GM12878 (cell line): ENCODE results near the gene EFCC1. TPM values are rescaled to one million over a fixed set of nuclear protein-coding genes. Genes with fewer than 3 reads are reported as not detected.

ENCODE experiments used
- ATAC-seq: fragments of 200-7000 bp; cut with Tn5 transposase; 3 replicates; pipeline ENCODE4 v1.9.1; 2020; ENCODE audit warnings: mild to moderate bottlenecking, moderate library complexity
- BruUV-seq: library from RNA; stranded (reverse); fragments of 400-500 nt; replicated peaks from 2 replicates; lab custom pipeline; 2021; lab: Mats Ljungman, UMichigan
- CTCF ChIA-PET: fragments of 300-600 bp; sonication (Branson Sonifier 250); formaldehyde crosslinking; extraction: SDS; loops from one replicate; lab custom pipeline; 2021; ENCODE audit warnings: inconsistent platforms; lab: Yijun Ruan, JAX
- POLR2A ChIA-PET: fragments of 350-600 bp; formaldehyde crosslinking; extraction: SDS; loops from one replicate; lab custom pipeline; 2021; ENCODE audit warnings: inconsistent platforms; lab: Charles Lee
- RAD21 ChIA-PET: fragments of 300-600 bp; sonication (Branson Sonifier 250); formaldehyde crosslinking; loops from one replicate; lab custom pipeline; 2023; ENCODE audit warnings: antibody characterized with exemption; ENCODE audit not compliant: unreplicated experiment; lab: Charles Lee
- SMC1A ChIA-PET: fragments of 300-600 bp; sonication (Branson Sonifier 250); formaldehyde crosslinking; loops from one replicate; lab custom pipeline; 2023; ENCODE audit not compliant: unreplicated experiment, uncharacterized antibody; lab: Charles Lee
- DNase-seq: peaks from one replicate; pipeline ENCODE4 v3.0.0-alpha.2; 2011; ENCODE audit warnings: low read depth, low spot score
- FAIRE-seq: peaks from 3 replicates; lab custom pipeline; 2011; peaks lifted over from hg19 to GRCh38; lab: Jason Lieb, UNC
- H2AFZ ChIP-seq: 2 replicates; pipeline ENCODE4 v1.6.0; 2011; ENCODE audit warnings: low read depth, low read length, control low read depth; ENCODE audit not compliant: control insufficient read depth
- H3K27ac ChIP-seq: 2 replicates; pipeline ENCODE4 v1.5.1; 2011; ENCODE audit warnings: control low read depth; ENCODE audit not compliant: control insufficient read depth, insufficient read depth
- H3K27me3 ChIP-seq, 2 experiments: replicated peaks in 1 of 2; 2 replicates each; pipeline versions ENCODE4 v1.6.0 to v1.6.1; 2011; ENCODE audit warnings: low read length in 1 of 2; ENCODE audit not compliant: control insufficient read depth in 2 of 2, insufficient read depth in 2 of 2
- H3K36me3 ChIP-seq, 2 experiments: 2 replicates each; pipeline ENCODE4 v1.5.1; 2011; ENCODE audit warnings: low read length in 1 of 2; ENCODE audit not compliant: control insufficient read depth in 2 of 2, insufficient read depth in 2 of 2
- H3K4me1 ChIP-seq: 2 replicates; pipeline ENCODE4 v1.6.1; 2011; ENCODE audit warnings: mild to moderate bottlenecking, low read length, moderate library complexity, mixed read lengths; ENCODE audit not compliant: control insufficient read depth, insufficient read depth
- H3K4me2 ChIP-seq: 2 replicates; pipeline ENCODE4 v1.6.0; 2011; ENCODE audit warnings: control low read depth; ENCODE audit not compliant: control insufficient read depth, insufficient read depth
- H3K4me3 ChIP-seq: fragments of 200-600 bp; sonication (generic); 2 replicates; pipeline ENCODE4 v1.5.1; 2016
- H3K79me2 ChIP-seq: 2 replicates; pipeline ENCODE4 v1.6.0; 2011; ENCODE audit warnings: low read length; ENCODE audit not compliant: control insufficient read depth, insufficient read depth
- H3K9ac ChIP-seq: 2 replicates; pipeline ENCODE4 v1.8.0; 2011; ENCODE audit warnings: low read length, control low read depth, mixed read lengths; ENCODE audit not compliant: control insufficient read depth, insufficient read depth
- H3K9me3 ChIP-seq: replicated peaks from 3 replicates; pipeline ENCODE4 v1.5.1; 2011; ENCODE audit warnings: mild to moderate bottlenecking, low read length; ENCODE audit not compliant: control insufficient read depth, insufficient read depth
- H4K20me1 ChIP-seq: 2 replicates; pipeline ENCODE4 v1.6.0; 2011; ENCODE audit not compliant: control insufficient read depth, insufficient read depth
- NR2F1 ChIP-seq: fragments of 450-650 bp; conservative IDR thresholded peaks from 2 replicates; pipeline ENCODE4 v1.6.1; 2017; ENCODE audit warnings: mild to moderate bottlenecking
- TBL1XR1 ChIP-seq: IDR thresholded peaks from 2 replicates; pipeline ENCODE4 v1.6.1; 2012; ENCODE audit warnings: low read depth, low read length, improper control_type of control experiment
- ZNF24 ChIP-seq: fragments of 450-650 bp; IDR thresholded peaks from 2 replicates; pipeline ENCODE4 v1.6.1; 2017; ENCODE audit warnings: antibody characterized with exemption, mild to moderate bottlenecking
- WGBS: methylation state at CpG from one replicate; pipeline ENCODE4 v1.1.6; 2016; ENCODE audit warnings: low lambda C conversion rate; ENCODE audit not compliant: insufficient replicate concordance, insufficient coverage; ENCODE audit errors: missing lambda C conversion rate; 5-methylcytosine and 5-hydroxymethylcytosine counted together
- in situ Hi-C: fragments of 300-500 bp; cut with MboI; formaldehyde crosslinking; loops from 9 replicates; pipeline ENCODE4 v1.14.3; 2018; ENCODE audit warnings: mixed read lengths
- intact Hi-C: fragments of 100-400 bp; cut with micrococcal nuclease; formaldehyde crosslinking; loops from one replicate; pipeline ENCODE4 v1.14.2; 2022; ENCODE audit not compliant: unreplicated experiment
- polyA plus RNA-seq, 11 experiments: library from polyadenylated mRNA; depleted of rRNA in 4 of 11; unstranded in 6 of 11; stranded (reverse) in 5 of 11; fragments of >200 nt; fragmentation: Nextera tagmentation in 4 of 11; fragmentation: Illumina TruSeq in 1 of 11; extraction: Ambion mirVana in 4 of 11; extraction: Trizol in 1 of 11; gene quantifications; 1 replicate in 1 of 11; 2 replicates in 10 of 11; pipeline versions ENCODE4 v1.2.1 to v1.2.3, GENCODE V29; 2011 to 2016; ENCODE audit warnings: inconsistent platforms in 2 of 11, missing spikeins in 2 of 11, low read depth in 1 of 11
- total RNA-seq, 4 experiments: library from RNA; depleted of rRNA in 3 of 4; stranded (reverse); fragments of >200 nt in 3 of 4; fragmentation: Illumina TruSeq in 1 of 4; extraction: Trizol in 1 of 4; gene quantifications; 2 replicates each; pipeline versions ENCODE4 v1.2.1 to v1.2.3, GENCODE V29; 2013 to 2021

Gene EFCC1
- total and polyA plus RNA-seq, 10 of the 15 experiments (the other 5 are each of a cell fraction or from before 2014, with no cell fraction given), result not detected

DNA sequence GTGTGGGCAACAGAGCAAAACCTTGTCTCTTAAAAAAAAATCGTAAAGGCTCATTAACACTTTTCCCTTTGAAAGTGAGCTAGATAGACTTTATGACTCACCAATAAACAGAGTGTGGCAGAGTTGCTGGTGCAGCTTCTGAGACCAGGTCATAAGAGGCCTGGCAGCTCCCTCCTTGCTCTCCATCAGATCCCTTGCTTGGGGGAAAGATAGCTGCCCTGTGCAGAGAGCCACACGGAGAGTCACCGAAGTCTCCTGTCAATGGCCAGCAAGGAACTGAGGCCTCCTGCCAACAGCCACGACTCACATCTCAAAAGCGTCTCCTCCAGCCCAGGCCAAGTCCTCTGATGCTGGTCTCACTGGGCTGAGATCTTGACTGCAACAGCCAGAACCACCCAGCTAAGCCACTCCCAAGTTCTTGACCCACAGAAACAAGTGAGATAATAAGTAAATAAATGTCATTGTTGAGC is 50.8 kb downstream of the EFCC1 start:
- H4K20me1 ChIP-seq, result no peaks in the 10 kb centered on the region
- H3K4me3 ChIP-seq, result no peak overlapping the region
- ATAC-seq (peak; percentile 34; the same call in 2 of the 3 replicates), FAIRE-seq (no peak)
- H3K79me2 ChIP-seq, result no peaks in the 10 kb centered on the region
- no peaks in the 10 kb centered on the region; a peak in 1 of 4 replicates for H3K27me3 ChIP-seq
- intact Hi-C loops, result loop anchor here (2.0 kb wide), 1 partner anchor 69 kb away; the partner anchor contains the start of gene RAB43
- no peaks in the 10 kb centered on the region for H3K4me1 ChIP-seq
- BruUV-seq, result no TSS peak
- H3K9me3 ChIP-seq, result no peaks in the 10 kb centered on the region; the same call in 2 of the 3 replicates
- CTCF ChIA-PET, result interaction anchor here (0.7 to 6.7 kb wide), 19 partner anchors 17 to 371 kb away, joined by 3 to 220 read pairs (median 8); partner anchors contain the start of genes COPG1 and RAB43
- no peak for TF ChIP-seq NR2F1
- TF ChIP-seq, all 136 proteins: peak for 0
- POLR2A ChIA-PET, result interaction anchor here (0.6 to 1.9 kb wide), 3 partner anchors 197 to 199 kb away, joined by 4 to 8 read pairs (median 5); partner anchors contain the start of gene COPG1
- in situ Hi-C loops, result no loop called here
- no peak overlapping the region for H3K4me2 ChIP-seq
- no peak overlapping the region for H3K27ac ChIP-seq
- RAD21 ChIA-PET, result interaction anchor here (0.7 to 7.3 kb wide), 7 partner anchors 35 to 1334 kb away, joined by 3 to 88 read pairs (median 11); partner anchors contain the start of gene COPG1
- no peaks in the 10 kb centered on the region for H3K36me3 ChIP-seq
- SMC1A ChIA-PET, result interaction anchor here (0.7 to 7.9 kb wide), 11 partner anchors 22 to 226 kb away, joined by 3 to 118 read pairs (median 7); partner anchors contain the start of genes COPG1 and RAB43
- no peak overlapping the region for H3K9ac ChIP-seq
- WGBS, result 49% methylated on average over 5 of the region's 5 CpGs
- H2AFZ ChIP-seq, result no peak overlapping the region
- DNase-seq, result no peak

DNA sequence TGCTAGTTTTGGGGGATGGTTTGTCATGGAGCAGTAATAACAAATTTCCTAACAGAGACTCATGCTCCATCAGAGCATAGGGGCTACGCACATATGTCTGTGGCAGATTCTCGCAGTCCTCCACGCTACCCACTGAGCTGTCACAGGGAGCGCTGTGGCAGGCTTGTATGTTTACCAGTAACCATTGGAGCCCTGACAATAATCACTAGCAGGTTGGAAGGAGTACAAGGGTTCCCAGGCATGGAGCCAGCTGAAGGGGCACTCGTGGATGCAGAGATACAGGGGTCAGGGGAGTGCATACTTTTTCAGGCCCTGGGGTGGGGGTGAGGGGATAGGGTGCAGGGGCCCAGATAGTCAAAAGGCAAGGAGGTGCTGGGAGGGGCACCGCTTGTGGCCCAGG is 51.6 kb downstream of the EFCC1 start:
- no peak for FAIRE-seq
- no peaks in the 10 kb centered on the region for H3K4me1 ChIP-seq
- no peaks in the 10 kb centered on the region; the same call in 2 of the 3 replicates for H3K9me3 ChIP-seq
- CTCF ChIA-PET, result interaction anchor here (0.6 to 6.7 kb wide), 29 partner anchors 9 to 394 kb away, joined by 3 to 220 read pairs (median 6); partner anchors contain the start of genes COPG1 and RAB43
- no peaks in the 10 kb centered on the region for H4K20me1 ChIP-seq
- TF ChIP-seq TBL1XR1 (no peak), ZNF24 (no peak)
- TF ChIP-seq, all 136 proteins: peak for 0
- SMC1A ChIA-PET, result interaction anchor here (0.5 to 7.9 kb wide), 11 partner anchors 23 to 194 kb away, joined by 3 to 118 read pairs (median 8); partner anchors contain the start of genes COPG1 and RAB43
- H3K79me2 ChIP-seq, result no peaks in the 10 kb centered on the region
- H3K4me3 ChIP-seq, result no peak overlapping the region
- no peak for ATAC-seq
- no TSS peak for BruUV-seq
- no peak overlapping the region for H3K27ac ChIP-seq
- no peaks in the 10 kb centered on the region; a peak in 1 of 4 replicates for H3K27me3 ChIP-seq
- no peak overlapping the region for H3K9ac ChIP-seq
- no peak overlapping the region for H3K4me2 ChIP-seq
- 48% methylated on average over 6 of the region's 6 CpGs for WGBS
- intact Hi-C loops, result loop anchor here (1.0 to 2.0 kb wide), 3 partner anchors 68 to 193 kb away; partner anchors contain the start of gene RAB43
- in situ Hi-C loops, result no loop called here
- DNase-seq, result no peak
- H2AFZ ChIP-seq, result no peak overlapping the region
- POLR2A ChIA-PET, result interaction anchor here (0.5 to 1.9 kb wide), 4 partner anchors 11 to 197 kb away, joined by 3 to 8 read pairs (median 7); partner anchors contain the start of genes COPG1 and ISY1
- RAD21 ChIA-PET, result interaction anchor here (1.2 to 7.3 kb wide), 11 partner anchors 17 to 264 kb away, joined by 3 to 88 read pairs (median 11); partner anchors contain the start of gene COPG1
- H3K36me3 ChIP-seq, result no peaks in the 10 kb centered on the region
